Endothelial cell (in vitro differentiated cells): ENCODE results near the gene STEAP3. TPM values are rescaled to one million over a fixed set of nuclear protein-coding genes. Genes with fewer than 3 reads are reported as not detected.

Source experiments
- DNase-seq: peaks from one replicate; pipeline ENCODE4 v3.0.0; 2021; ENCODE audit warnings: low spot score
- H3K27ac Mint-ChIP-seq: one replicate; pipeline ENCODE4 v1.8.0; 2021; ENCODE audit warnings: mixed read lengths, inconsistent platforms; ENCODE audit not compliant: unreplicated experiment
- H3K27me3 Mint-ChIP-seq: one replicate; pipeline ENCODE4 v1.8.0; 2021; ENCODE audit warnings: mild to moderate bottlenecking, moderate library complexity, mixed read lengths, inconsistent platforms; ENCODE audit not compliant: unreplicated experiment
- H3K36me3 Mint-ChIP-seq: one replicate; pipeline ENCODE4 v1.8.0; 2021; ENCODE audit warnings: mild to moderate bottlenecking, low read depth, mixed read lengths, inconsistent platforms; ENCODE audit not compliant: unreplicated experiment
- H3K4me1 Mint-ChIP-seq: one replicate; pipeline ENCODE4 v1.8.0; 2021; ENCODE audit warnings: mild to moderate bottlenecking, mixed read lengths, inconsistent platforms; ENCODE audit not compliant: unreplicated experiment
- H3K4me3 Mint-ChIP-seq: one replicate; pipeline ENCODE4 v1.8.0; 2021; ENCODE audit warnings: mild to moderate bottlenecking, mixed read lengths, inconsistent platforms; ENCODE audit not compliant: unreplicated experiment
- H3K9me3 Mint-ChIP-seq: one replicate; pipeline ENCODE4 v1.8.0; 2021; ENCODE audit warnings: mixed read lengths, inconsistent platforms; ENCODE audit not compliant: unreplicated experiment
- total RNA-seq: library from RNA; stranded (reverse); fragmentation: NEBNext Ultra II Directional; extraction: Animal tissue kit (Norgen Biotek cat#: 25700); gene quantifications from one replicate; pipeline ENCODE4 v1.2.1, GENCODE V29; 2021; ENCODE audit not compliant: unreplicated experiment
- TF ChIP-seq, protein P1 (sequence below): fragments of 200-600 bp; sonication (generic); IDR thresholded peaks from one replicate; pipeline ENCODE4 v1.5.0; 2021; ENCODE audit warnings: antibody characterized with exemption; ENCODE audit not compliant: unreplicated experiment

STEAP3 gene
- total RNA-seq, 1 donor from 2014 or later, result 17.9 TPM

DNA sequence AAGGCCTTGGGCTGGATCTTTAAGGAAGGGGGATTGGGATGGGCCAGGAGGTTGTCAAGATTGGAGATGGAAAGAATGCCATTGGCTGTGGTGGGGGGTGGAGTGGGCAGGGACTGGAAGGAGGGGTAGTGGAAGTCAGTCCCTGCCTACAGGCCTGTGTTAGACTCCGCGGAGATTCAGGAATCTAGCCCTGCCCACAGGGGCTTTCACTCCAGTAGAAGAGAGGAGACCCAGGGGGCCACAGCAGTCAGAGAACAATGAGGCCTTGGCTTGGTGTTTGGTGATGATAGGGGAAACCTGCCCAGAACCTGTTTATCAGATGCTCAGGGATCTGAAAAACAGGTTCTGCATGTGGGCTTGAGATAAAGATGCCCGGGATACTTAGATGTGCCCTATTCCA lies 6.1 kb downstream of the STEAP3 start:
- no peak for DNase-seq
- H3K4me1 Mint-ChIP-seq, result peaks cover 26% of the 10 kb centered on the region
- H3K27ac Mint-ChIP-seq, result no peak overlapping the region
- TF ChIP-seq, protein P1, sequence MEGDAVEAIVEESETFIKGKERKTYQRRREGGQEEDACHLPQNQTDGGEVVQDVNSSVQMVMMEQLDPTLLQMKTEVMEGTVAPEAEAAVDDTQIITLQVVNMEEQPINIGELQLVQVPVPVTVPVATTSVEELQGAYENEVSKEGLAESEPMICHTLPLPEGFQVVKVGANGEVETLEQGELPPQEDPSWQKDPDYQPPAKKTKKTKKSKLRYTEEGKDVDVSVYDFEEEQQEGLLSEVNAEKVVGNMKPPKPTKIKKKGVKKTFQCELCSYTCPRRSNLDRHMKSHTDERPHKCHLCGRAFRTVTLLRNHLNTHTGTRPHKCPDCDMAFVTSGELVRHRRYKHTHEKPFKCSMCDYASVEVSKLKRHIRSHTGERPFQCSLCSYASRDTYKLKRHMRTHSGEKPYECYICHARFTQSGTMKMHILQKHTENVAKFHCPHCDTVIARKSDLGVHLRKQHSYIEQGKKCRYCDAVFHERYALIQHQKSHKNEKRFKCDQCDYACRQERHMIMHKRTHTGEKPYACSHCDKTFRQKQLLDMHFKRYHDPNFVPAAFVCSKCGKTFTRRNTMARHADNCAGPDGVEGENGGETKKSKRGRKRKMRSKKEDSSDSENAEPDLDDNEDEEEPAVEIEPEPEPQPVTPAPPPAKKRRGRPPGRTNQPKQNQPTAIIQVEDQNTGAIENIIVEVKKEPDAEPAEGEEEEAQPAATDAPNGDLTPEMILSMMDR, result no peak
- peaks cover 4% of the 10 kb centered on the region for H3K36me3 Mint-ChIP-seq
- no peaks in the 10 kb centered on the region for H3K9me3 Mint-ChIP-seq
- H3K4me3 Mint-ChIP-seq, result no peak overlapping the region
- H3K27me3 Mint-ChIP-seq, result peaks cover 4% of the 10 kb centered on the region

DNA sequence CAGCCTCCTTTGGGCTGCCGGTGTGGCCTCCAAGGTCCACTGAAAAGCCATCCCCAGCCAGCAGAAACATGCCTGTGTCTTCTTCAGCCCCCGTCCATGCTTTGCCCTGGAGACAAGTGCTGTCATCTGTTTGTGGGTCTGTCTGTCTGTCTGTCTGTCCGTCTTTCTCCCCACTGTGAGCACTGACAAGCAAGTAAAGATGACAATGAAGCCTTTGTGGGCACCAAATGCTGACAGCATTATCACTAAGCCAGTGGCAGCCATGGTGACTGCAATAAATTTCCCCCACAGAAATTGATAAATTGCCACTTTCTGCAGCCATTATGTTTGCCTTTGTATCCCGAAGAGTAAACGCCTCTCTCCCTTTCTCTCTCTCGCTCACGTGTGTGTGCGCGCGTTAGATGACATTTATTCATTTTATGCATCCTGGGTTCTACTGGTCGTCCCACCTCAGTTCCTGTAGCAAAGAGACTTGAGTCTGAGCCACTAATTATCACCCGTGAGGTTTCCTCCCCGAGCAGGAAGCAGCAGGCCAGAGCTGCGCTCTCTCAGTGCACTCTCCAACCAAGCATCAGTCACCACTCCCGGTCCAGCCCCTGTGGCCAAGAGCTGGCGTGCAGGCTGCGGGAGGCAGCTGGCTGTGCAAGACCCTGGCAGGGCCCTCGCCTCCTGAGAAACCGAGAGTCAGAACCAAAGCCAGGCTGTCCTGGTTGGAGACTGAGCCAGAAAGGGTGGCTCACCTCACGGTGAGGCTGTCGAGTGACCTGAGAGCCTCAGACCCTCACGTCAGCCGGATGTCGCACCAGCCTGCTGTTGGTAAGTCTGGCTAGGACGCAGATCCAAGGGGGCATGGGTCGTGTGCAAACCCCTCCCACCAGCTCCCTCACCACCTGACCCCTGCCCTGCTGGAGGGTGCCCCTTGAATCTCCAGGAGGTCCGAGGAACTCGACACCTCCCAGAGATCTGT lies 6.9 kb downstream of the STEAP3 start:
- H3K27me3 Mint-ChIP-seq, result peaks cover 4% of the 10 kb centered on the region
- peaks cover 4% of the 10 kb centered on the region for H3K36me3 Mint-ChIP-seq
- peak; percentile 31 for DNase-seq
- no peak overlapping the region for H3K27ac Mint-ChIP-seq
- TF ChIP-seq, protein P1, result no peak
- H3K4me3 Mint-ChIP-seq, result no peak overlapping the region
- H3K9me3 Mint-ChIP-seq, result no peaks in the 10 kb centered on the region
- H3K4me1 Mint-ChIP-seq, result peaks cover 18% of the 10 kb centered on the region

DNA sequence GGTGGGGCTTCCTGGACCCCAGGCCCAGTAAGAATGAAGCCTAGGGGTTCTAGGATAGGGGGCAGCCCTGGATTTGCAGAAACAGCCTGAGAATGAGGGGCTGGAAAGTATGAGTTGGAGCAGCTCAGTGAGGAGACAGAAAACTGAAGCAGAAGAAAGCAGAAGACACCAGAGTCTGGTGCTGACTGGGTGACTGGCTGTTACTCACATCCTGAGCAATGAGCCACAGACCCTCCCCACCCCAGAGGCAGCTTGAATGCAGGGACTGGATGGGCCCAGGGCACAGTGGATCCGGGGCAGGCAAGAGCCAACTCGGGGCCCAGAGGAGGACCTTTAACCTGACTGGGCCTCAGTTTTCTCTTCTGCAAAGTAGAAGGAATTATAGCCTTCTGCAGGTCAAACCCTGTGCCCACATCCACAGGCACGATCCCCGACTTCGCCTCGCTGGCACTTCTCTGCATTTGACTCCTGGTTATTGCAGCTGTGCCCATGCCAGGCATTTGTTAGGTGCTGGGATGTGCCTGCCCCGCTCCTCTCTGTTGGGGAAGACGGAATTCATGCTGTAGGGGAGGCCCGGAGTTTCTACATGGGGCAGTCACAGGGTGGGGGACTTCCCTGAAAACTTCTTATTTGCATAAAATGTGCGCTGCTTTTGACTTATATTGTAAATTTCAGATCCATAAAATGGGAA lies 8.5 kb downstream of the STEAP3 start:
- Mint-ChIP-seq H3K27me3 (peaks cover 4% of the 10 kb centered on the region), H3K4me1 (peaks cover 13% of the 10 kb centered on the region), H3K9me3 (no peaks in the 10 kb centered on the region), H3K4me3 (no peak overlapping the region), H3K27ac (no peak overlapping the region), H3K36me3 (peaks cover 4% of the 10 kb centered on the region)
- TF ChIP-seq, protein P1, result no peak
- no peak for DNase-seq

DNA sequence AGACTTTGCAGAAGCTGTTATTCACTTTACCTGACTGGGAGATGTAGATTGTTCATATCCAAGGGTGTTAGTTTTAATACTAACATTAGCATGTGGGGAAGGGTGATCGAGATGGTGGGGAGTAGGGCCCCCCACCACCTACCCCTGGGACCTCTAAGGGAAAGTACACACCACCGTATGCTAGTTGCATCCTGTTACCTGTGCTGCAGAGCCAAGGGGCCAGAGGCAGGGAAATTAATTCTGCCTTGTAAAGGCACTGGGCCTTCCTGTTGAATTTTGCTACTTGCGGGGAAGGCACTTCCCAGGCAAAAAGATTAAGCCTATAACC lies 9.0 kb downstream of the STEAP3 start:
- TF ChIP-seq, protein P1, result no peak
- H3K4me3 Mint-ChIP-seq, result no peak overlapping the region
- no peaks in the 10 kb centered on the region for H3K9me3 Mint-ChIP-seq
- peaks cover 4% of the 10 kb centered on the region for H3K36me3 Mint-ChIP-seq
- peaks cover 6% of the 10 kb centered on the region for H3K27me3 Mint-ChIP-seq
- no peak for DNase-seq
- peaks cover 13% of the 10 kb centered on the region for H3K4me1 Mint-ChIP-seq
- no peak overlapping the region for H3K27ac Mint-ChIP-seq
